ENCODE data around the gene TCF15.

Gene TCF15

DNA sequence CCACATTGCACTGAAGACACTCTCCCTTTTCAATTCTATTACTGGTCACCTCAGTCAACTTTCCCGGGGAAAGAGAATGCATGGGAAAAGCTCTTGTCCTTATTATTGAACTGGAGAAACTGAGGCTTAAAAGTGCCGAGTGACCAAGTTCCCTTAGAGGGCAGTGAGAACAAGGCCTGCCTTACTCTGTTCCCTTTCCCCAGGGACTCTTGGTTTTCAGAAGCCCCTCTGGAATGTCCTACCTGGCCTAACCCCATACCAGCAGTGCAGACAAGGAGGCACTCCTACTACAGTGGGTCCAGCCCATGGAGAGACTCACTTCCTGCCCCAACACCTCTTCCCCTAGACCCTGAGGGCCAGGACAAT is 36.7 kb upstream of the TCF15 start (continued):
- TF ChIP-seq TOX (CRISPR knock-in tag; IDR thresholded peaks at IDR 0.05; ENCODE audit: borderline replicate concordance) = no peak

DNA sequence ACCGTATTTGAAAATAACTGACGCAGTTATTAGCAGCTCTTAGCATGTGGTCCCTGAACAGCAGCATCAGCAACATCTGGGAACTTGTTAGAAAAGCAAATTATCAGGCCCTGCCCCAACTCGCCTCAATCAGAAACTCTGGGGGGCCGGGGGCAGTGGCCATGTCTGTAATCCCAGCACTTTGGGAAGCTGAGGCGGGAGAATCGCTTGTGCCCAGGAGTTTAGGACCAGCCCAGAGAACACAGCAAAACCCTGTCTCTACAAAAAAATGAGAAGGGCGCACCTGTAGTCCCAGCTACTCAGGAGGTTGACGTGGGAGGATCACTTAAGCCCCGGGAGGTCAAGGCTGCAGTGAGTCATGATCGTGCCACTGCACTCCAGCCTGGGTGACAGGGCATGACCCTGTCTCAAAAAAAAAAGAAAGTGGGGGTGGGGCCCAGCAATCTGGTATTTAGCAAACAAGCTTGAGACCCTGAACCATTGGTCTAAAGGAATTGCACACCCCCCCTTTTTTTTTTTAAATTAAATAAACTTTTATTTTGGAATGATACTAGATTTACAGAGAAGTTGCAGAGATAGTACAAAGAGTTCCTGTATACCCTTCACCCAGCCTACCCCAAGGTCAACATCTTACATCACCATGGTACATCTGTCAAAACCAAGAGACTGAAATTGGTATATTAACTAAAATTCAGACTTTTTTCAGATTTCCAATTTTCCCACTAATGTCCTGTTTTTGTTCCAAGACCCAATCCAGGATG is 36.2 kb upstream of the TCF15 start:
- TF ChIP-seq, protein P1, sequence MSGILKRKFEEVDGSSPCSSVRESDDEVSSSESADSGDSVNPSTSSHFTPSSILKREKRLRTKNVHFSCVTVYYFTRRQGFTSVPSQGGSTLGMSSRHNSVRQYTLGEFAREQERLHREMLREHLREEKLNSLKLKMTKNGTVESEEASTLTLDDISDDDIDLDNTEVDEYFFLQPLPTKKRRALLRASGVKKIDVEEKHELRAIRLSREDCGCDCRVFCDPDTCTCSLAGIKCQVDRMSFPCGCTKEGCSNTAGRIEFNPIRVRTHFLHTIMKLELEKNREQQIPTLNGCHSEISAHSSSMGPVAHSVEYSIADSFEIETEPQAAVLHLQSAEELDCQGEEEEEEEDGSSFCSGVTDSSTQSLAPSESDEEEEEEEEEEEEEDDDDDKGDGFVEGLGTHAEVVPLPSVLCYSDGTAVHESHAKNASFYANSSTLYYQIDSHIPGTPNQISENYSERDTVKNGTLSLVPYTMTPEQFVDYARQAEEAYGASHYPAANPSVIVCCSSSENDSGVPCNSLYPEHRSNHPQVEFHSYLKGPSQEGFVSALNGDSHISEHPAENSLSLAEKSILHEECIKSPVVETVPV (CRISPR knock-in tag; IDR thresholded peaks at IDR 0.05) = no peak
- TF ChIP-seq, protein P2, sequence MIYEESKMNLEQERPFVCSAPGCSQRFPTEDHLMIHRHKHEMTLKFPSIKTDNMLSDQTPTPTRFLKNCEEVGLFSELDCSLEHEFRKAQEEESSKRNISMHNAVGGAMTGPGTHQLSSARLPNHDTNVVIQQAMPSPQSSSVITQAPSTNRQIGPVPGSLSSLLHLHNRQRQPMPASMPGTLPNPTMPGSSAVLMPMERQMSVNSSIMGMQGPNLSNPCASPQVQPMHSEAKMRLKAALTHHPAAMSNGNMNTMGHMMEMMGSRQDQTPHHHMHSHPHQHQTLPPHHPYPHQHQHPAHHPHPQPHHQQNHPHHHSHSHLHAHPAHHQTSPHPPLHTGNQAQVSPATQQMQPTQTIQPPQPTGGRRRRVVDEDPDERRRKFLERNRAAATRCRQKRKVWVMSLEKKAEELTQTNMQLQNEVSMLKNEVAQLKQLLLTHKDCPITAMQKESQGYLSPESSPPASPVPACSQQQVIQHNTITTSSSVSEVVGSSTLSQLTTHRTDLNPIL (CRISPR knock-in tag; IDR thresholded peaks at IDR 0.05; ENCODE audit: low read depth) = no peak
- no peak for TF ChIP-seq CSDC2 (CRISPR knock-in tag; IDR thresholded peaks at IDR 0.05)
- no peak for TF ChIP-seq ZFP3 (CRISPR knock-in tag; IDR thresholded peaks at IDR 0.05)
- TF ChIP-seq RARB (CRISPR knock-in tag; IDR thresholded peaks at IDR 0.05) = no peak
- no peak for TF ChIP-seq ARNTL (CRISPR knock-in tag; IDR thresholded peaks at IDR 0.05; ENCODE audit: borderline replicate concordance, low read depth)
- TF ChIP-seq ZNF8 (CRISPR knock-in tag; IDR thresholded peaks at IDR 0.05) = no peak
- TF ChIP-seq TOX (CRISPR knock-in tag; IDR thresholded peaks at IDR 0.05; ENCODE audit: borderline replicate concordance) = no peak
- TF ChIP-seq ZNF70 (CRISPR knock-in tag; IDR thresholded peaks at IDR 0.05) = no peak
- TF ChIP-seq, protein P3, sequence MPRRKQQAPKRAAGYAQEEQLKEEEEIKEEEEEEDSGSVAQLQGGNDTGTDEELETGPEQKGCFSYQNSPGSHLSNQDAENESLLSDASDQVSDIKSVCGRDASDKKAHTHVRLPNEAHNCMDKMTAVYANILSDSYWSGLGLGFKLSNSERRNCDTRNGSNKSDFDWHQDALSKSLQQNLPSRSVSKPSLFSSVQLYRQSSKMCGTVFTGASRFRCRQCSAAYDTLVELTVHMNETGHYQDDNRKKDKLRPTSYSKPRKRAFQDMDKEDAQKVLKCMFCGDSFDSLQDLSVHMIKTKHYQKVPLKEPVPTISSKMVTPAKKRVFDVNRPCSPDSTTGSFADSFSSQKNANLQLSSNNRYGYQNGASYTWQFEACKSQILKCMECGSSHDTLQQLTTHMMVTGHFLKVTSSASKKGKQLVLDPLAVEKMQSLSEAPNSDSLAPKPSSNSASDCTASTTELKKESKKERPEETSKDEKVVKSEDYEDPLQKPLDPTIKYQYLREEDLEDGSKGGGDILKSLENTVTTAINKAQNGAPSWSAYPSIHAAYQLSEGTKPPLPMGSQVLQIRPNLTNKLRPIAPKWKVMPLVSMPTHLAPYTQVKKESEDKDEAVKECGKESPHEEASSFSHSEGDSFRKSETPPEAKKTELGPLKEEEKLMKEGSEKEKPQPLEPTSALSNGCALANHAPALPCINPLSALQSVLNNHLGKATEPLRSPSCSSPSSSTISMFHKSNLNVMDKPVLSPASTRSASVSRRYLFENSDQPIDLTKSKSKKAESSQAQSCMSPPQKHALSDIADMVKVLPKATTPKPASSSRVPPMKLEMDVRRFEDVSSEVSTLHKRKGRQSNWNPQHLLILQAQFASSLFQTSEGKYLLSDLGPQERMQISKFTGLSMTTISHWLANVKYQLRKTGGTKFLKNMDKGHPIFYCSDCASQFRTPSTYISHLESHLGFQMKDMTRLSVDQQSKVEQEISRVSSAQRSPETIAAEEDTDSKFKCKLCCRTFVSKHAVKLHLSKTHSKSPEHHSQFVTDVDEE (CRISPR knock-in tag; IDR thresholded peaks at IDR 0.05) = no peak
- no peak for ATAC-seq

DNA sequence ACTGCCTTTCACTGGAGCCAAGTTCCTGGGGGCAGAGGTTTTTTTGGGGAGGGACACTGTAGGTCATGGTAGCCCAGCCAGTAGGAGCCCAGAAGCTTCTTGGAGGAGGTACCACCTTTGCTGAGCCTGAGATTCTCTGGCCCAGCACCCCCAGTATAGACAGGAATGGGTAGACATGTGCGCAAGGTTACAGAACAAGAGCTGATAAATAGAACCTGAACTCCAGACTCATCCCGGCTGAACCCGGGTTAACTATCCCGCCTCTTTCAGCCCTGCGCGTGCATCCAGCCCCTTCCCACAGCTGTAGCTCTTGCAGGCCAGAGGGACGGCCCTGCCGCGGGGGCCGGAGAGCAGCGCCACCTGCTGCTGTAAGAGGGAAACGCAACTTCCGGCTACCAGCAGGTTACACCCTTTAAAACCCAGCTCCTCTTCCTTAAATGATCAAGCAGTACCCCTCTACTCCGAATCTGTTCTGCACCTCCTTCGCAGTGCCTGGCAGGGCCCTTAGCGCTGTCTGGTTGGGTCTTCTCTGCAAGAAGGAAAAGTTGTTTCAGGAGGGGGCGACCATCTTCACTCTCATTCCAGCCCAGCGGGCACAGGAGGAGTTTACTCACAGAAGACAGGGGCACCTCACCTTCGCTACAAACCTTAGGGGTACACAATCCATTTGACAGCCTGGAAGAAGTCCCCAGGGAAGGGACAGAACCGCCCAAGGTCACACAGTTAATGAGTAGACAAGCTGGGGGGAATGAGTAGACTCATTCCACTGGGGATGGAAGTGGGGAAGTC is 35.4 kb upstream of the TCF15 start:
- TF ChIP-seq ESRRG (CRISPR knock-in tag; IDR thresholded peaks at IDR 0.05) (no peak), TCF4 (CRISPR knock-in tag; IDR thresholded peaks at IDR 0.05; ENCODE audit: borderline replicate concordance) (no peak), CSDC2 (CRISPR knock-in tag; IDR thresholded peaks at IDR 0.05) (no peak), ZNF565 (CRISPR knock-in tag; conservative IDR thresholded peaks at IDR 0.05; ENCODE audit: low read depth) (no peak)
- TF ChIP-seq, protein P1 (CRISPR knock-in tag; IDR thresholded peaks at IDR 0.05) = no peak
- ATAC-seq = peak; percentile 91

DNA sequence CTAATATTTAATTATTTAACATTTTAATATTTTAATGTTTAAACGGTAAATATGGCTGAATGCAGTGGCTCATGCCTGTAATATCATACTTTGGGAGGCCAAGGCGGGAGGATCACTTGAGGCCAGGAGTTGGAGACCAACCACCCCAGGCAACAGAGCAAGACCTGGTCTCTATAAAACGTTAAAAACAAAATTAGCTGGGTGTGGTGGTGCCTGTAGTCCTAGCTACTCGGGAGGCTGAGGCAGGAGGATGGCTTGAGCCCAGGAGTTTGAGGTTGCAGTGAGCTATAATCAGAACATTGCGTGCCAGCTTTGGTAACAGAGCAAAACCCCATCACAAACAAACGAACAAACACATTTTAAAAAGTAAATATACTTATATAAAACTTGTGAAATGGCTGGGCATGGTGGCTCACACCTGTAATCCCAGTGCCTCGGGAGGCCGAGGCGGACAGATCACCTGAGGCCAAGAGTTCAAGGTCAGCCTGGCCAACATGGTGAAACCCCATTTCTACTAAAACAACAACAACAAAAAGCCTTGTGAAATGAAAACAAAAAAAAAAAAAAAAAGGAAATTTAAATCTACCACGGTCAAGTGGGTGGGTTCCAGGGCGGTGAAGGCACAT is 34.7 kb upstream of the TCF15 start:
- no peak for ATAC-seq
- TF ChIP-seq RARB (CRISPR knock-in tag; IDR thresholded peaks at IDR 0.05) = no peak
- TF ChIP-seq TCF4 (CRISPR knock-in tag; IDR thresholded peaks at IDR 0.05; ENCODE audit: borderline replicate concordance) = no peak
- TF ChIP-seq ZFP3 (CRISPR knock-in tag; IDR thresholded peaks at IDR 0.05) = no peak
- no peak for TF ChIP-seq GLIS3 (CRISPR knock-in tag; IDR thresholded peaks at IDR 0.05)

DNA sequence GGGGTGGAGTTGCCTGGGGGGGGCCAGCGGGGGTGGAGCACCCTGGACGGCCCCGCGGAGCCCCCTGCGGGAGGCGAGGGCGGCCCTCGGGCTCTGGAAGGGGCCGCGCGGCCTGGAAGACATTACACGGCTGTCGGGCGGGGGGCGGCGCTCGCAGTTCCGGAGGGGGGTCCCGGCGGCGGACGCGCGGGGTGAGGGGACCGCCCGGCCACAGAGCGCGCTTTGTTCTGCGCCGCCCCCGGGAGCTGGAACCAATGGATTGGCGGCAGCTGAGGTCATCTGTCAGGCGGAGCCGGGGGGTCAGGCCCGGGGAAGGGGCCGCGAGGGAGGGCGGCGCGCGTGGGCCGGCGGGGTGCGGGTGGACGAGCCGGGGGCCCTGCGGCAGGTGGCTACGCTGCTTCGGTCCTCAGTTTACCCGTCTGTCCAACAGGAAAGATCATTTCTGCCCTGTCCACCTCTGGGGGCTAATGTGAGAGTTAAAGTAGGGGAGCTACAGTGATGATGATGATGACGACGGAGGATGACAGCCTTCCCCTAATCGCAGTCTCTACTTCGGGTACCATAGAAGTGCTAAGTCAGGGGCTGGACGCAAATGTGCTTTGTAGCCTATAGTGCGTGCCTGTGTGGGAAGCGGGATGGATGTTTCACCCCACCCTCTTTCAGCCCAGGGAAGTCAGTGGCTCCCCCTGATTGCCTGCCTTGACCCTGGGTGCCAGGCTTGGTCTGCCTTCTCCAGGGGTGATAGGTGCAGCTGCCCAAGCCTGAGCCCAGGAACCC is 32.5 kb upstream of the TCF15 start:
- no peak for ATAC-seq
- no peak for TF ChIP-seq ARNTL (CRISPR knock-in tag; IDR thresholded peaks at IDR 0.05; ENCODE audit: borderline replicate concordance, low read depth)
- no peak for TF ChIP-seq ZNF70 (CRISPR knock-in tag; IDR thresholded peaks at IDR 0.05)
- TF ChIP-seq OSR1 (CRISPR knock-in tag; IDR thresholded peaks at IDR 0.05) = no peak
- TF ChIP-seq PPARA (CRISPR knock-in tag; IDR thresholded peaks at IDR 0.05; ENCODE audit: borderline replicate concordance) = no peak
- TF ChIP-seq ISL1 (CRISPR knock-in tag; IDR thresholded peaks at IDR 0.05) = no peak
- TF ChIP-seq ESRRG (CRISPR knock-in tag; IDR thresholded peaks at IDR 0.05) = no peak
- TF ChIP-seq, protein P1 (CRISPR knock-in tag; IDR thresholded peaks at IDR 0.05) = no peak
- TF ChIP-seq, protein P4, sequence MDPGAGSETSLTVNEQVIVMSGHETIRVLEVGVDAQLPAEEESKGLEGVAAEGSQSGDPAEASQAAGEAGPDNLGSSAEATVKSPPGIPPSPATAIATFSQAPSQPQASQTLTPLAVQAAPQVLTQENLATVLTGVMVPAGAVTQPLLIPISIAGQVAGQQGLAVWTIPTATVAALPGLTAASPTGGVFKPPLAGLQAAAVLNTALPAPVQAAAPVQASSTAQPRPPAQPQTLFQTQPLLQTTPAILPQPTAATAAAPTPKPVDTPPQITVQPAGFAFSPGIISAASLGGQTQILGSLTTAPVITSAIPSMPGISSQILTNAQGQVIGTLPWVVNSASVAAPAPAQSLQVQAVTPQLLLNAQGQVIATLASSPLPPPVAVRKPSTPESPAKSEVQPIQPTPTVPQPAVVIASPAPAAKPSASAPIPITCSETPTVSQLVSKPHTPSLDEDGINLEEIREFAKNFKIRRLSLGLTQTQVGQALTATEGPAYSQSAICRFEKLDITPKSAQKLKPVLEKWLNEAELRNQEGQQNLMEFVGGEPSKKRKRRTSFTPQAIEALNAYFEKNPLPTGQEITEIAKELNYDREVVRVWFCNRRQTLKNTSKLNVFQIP (CRISPR knock-in tag; IDR thresholded peaks at IDR 0.05; ENCODE audit: borderline replicate concordance, low read depth) = no peak
- TF ChIP-seq TCF4 (CRISPR knock-in tag; IDR thresholded peaks at IDR 0.05; ENCODE audit: borderline replicate concordance) = no peak
- TF ChIP-seq ZNF8 (CRISPR knock-in tag; IDR thresholded peaks at IDR 0.05) = no peak
- no peak for TF ChIP-seq TOX (CRISPR knock-in tag; IDR thresholded peaks at IDR 0.05; ENCODE audit: borderline replicate concordance)
- TF ChIP-seq ZFP3 (CRISPR knock-in tag; IDR thresholded peaks at IDR 0.05) = no peak

Measured in SK-N-SH treated with all-trans-retinoic acid at 6 μM for 48 hours (cell line).